ENCODE data around the gene GNMT.

GNMT gene

GRCh38 chr6:42974919-42975505, 14.5 kb downstream of the GNMT start:
- POLR2A ChIA-PET = interaction anchor here (1.0 kb wide), 1 partner anchor 9 kb away, joined by 4 read pairs; the partner anchor contains the start of gene PPP2R5D
- CTCF ChIA-PET = no interaction called here
- no peak for DNase-seq (ENCODE audit: low read depth, low spot score)
- TF ChIP-seq, protein P1, sequence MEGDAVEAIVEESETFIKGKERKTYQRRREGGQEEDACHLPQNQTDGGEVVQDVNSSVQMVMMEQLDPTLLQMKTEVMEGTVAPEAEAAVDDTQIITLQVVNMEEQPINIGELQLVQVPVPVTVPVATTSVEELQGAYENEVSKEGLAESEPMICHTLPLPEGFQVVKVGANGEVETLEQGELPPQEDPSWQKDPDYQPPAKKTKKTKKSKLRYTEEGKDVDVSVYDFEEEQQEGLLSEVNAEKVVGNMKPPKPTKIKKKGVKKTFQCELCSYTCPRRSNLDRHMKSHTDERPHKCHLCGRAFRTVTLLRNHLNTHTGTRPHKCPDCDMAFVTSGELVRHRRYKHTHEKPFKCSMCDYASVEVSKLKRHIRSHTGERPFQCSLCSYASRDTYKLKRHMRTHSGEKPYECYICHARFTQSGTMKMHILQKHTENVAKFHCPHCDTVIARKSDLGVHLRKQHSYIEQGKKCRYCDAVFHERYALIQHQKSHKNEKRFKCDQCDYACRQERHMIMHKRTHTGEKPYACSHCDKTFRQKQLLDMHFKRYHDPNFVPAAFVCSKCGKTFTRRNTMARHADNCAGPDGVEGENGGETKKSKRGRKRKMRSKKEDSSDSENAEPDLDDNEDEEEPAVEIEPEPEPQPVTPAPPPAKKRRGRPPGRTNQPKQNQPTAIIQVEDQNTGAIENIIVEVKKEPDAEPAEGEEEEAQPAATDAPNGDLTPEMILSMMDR (IDR thresholded peaks at IDR 0.05; ENCODE audit: insufficient read depth, low read length, missing control alignments) = no peak
- no peak overlapping the region for H3K4me3 ChIP-seq (ENCODE audit: low read depth, low read length)

DNA sequence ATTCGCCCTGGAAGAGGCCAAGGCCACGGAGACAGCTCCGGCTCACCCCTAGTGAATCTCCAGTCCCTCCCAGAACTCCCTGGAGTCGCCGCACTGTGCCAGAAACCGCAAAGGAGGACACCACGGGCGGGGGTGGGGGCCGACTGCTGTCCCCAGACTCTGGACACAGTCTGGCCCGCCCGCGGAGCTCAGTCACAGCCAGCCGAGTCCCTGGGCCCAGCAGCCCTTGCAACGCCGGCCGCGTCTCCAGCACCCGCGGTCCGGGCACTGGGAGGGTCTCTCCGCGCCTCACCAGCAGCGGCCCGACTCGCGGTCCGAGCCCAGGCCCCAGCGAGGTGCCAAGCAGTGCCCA, 17.9 kb downstream of the GNMT start:
- CTCF ChIA-PET = interaction anchor here (0.9 to 2.0 kb wide), 6 partner anchors 7 to 165 kb away, joined by 3 to 5 read pairs (median 3); no protein-coding TSS in a partner anchor
- H3K4me3 ChIP-seq (ENCODE audit: low read depth, low read length) = peak overlapping the region; percentile 78
- no peak for DNase-seq (ENCODE audit: low read depth, low spot score)
- POLR2A ChIA-PET = interaction anchor here (0.7 to 2.2 kb wide), 6 partner anchors 8 to 196 kb away, joined by 3 to 17 read pairs (median 4); partner anchors contain the start of gene CNPY3
- TF ChIP-seq, protein P1 (IDR thresholded peaks at IDR 0.05; ENCODE audit: insufficient read depth, low read length, missing control alignments) = no peak

GRCh38 chr6:42978839-42979522, 18.4 kb downstream of the GNMT start, which contains the start of gene PEX6:
Gene PEX6 (minus strand): TSS chr6:42979181. CDS start chr6:42979150, 31 bp downstream.
- DNase-seq (ENCODE audit: low read depth, low spot score) = peak; percentile 23
- POLR2A ChIA-PET = interaction anchor here (0.7 to 2.2 kb wide), 7 partner anchors 9 to 195 kb away, joined by 3 to 17 read pairs (median 4); partner anchors contain the start of gene CNPY3
- CTCF ChIA-PET = interaction anchor here (0.9 to 2.0 kb wide), 7 partner anchors 8 to 164 kb away, joined by 3 to 5 read pairs (median 3); no protein-coding TSS in a partner anchor
- TF ChIP-seq, protein P1 (IDR thresholded peaks at IDR 0.05; ENCODE audit: insufficient read depth, low read length, missing control alignments) = no peak
- peak within 1 kb of the TSS; percentile 78 for H3K4me3 ChIP-seq (ENCODE audit: low read depth, low read length)

GRCh38 chr6:42979523-42980177, 19.1 kb downstream of the GNMT start:
- TF ChIP-seq, protein P1 (IDR thresholded peaks at IDR 0.05; ENCODE audit: insufficient read depth, low read length, missing control alignments) = no peak
- H3K4me3 ChIP-seq (ENCODE audit: low read depth, low read length) = peak overlapping the region; percentile 78
- ChIA-PET CTCF (interaction anchor here (1.1 to 2.0 kb wide), 5 partner anchors 8 to 164 kb away, joined by 3 to 5 read pairs (median 3); no protein-coding TSS in a partner anchor), POLR2A (interaction anchor here (0.7 to 2.2 kb wide), 5 partner anchors 9 to 50 kb away, joined by 3 to 17 read pairs (median 4); partner anchors contain the start of gene CNPY3)
- no peak for DNase-seq (ENCODE audit: low read depth, low spot score)

DNA sequence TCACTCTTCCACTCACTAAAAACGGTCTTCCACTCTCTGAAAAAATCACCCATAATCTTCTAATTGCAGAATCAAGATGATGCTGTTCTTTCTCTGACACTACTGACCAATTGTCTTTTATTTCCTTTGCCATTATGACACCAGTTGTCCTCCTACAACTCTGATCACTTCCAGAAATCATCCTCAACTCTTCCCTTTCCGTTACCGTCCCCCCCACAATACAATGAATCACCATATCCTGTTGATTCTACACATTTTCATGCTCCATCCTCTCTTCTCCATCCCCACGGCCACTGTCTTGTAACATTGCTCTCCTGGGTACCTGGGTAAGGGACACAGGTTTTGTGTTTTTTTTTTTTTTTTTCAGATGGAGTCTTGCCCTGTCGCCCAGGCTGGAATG, 21.3 kb downstream of the GNMT start:
- no peak overlapping the region for H3K4me3 ChIP-seq (ENCODE audit: low read depth, low read length)
- CTCF ChIA-PET = no interaction called here
- DNase-seq (ENCODE audit: low read depth, low spot score) = no peak
- POLR2A ChIA-PET = no interaction called here
- TF ChIP-seq, protein P1 (IDR thresholded peaks at IDR 0.05; ENCODE audit: insufficient read depth, low read length, missing control alignments) = no peak

Measured in AG04449 (cell line).